HUDEP-2 (cell line): ENCODE data around the gene IFNGR1.

Source experiments
- DNase-seq, 76 experiments: peaks; one replicate each; lab custom pipeline; 2025; ENCODE audit not compliant: unreplicated experiment in 76 of 76; lab: John Stamatoyannopoulos, UW

The IFNGR1 gene

DNA sequence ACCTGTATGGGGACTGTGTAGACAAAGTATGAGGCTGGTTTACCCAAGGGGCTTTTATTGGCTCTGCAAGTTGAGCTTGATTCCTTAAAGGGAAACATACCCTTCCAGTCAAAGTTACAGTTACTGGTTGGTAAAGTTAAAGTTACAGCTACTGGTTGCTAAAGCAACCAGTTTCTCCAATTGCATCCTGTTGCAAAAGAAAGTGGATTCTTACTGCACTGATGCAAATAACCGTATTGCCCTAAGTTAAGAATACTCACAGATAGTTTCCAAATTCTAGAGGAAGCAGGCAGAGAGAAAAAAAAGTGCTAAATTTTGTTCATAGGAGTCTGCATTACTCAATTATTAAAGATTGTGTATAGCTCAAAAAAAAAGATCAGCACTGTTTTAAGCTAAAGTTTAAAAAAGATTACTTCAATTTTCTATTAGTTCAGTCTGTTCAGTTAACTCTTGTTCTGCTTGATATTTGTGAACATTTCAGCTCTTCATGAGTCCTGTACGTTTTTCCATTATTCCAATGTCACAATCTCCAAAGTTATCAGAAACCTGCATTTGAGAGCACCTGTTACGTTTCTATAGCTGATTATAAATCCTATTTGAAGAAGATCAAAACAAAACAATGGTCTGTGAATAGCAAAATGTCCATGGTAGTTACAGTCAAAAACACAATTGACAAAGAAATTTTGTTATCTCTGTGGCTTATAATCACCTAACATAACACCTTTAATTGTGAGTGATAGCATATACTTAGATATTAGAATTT lies 37.1 kb downstream of the IFNGR1 start:
- no peak for DNase-seq

DNA sequence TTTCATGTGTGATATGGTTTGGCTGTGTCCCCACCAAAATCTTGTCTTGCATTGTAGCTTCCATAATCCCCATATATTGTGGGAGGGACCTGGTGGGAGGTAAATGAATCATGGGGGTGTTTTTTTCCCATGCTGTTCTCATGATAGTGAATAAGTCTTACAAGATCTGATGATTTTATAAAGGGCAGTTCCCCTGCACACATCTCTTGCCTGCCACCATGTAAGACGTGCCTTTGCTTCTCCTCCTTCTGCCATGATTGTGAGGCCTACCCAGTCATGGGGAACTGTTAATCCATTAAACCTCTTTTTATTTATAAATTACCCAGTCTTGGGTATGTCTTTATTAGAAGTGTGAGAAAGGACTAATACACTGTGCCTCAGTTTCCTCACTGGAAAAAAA lies 41.6 kb downstream of the IFNGR1 start:
- DNase-seq: no peak

GRCh38 chr6:137176729-137177128 lies 42.5 kb downstream of the IFNGR1 start:
- no peak for DNase-seq

DNA sequence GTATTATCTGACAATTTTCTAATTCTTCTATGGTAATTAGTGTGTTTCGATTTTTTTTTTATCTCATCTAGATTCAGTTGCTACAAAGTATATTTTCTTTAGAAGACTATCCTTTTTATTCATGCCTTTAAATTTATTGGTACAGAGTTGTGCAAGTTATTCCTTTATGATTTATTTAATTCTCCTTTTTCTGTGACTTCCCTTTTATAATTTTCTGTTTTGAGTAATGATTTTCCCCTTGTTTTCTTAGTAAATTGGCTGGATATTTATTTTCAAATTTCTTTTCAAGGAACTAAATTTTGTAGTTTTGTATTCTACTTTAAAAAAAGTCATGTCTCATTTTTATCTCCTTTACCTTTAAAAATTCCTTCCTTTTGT lies 43.3 kb downstream of the IFNGR1 start:
- DNase-seq: no peak

DNA sequence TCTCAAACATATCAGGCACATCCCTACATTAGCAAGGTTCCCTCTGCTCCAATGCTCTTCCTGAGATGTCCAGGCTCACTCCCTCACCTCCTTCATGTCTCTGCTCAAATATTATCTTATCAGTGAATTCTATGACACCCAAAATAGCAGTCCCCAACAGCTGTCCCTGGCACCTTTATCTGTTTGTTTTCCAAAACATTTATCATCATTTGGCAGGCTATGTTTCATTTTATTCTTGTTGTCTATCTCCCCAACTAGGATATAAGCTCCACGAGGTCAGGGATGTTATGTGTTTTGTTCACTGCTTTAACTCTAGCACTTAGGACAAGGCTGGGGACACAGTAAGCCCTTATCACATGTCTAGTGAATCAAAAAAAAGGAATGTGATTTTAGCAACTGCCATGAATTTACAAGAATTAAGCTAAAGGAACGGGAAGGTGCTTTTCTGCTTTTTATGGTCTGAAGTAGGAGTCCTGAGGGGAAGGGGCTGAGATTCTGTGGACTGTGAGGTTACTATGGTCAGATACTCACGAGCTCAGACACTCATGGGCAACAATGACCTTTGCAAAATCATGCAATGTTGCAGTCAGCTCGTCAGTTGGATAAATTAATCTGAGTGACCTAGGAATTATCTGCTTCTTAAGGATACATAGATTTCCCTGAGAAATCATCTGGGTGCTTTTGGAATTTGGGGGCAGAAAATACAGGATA lies 43.9 kb downstream of the IFNGR1 start:
- DNase-seq: no peak

DNA sequence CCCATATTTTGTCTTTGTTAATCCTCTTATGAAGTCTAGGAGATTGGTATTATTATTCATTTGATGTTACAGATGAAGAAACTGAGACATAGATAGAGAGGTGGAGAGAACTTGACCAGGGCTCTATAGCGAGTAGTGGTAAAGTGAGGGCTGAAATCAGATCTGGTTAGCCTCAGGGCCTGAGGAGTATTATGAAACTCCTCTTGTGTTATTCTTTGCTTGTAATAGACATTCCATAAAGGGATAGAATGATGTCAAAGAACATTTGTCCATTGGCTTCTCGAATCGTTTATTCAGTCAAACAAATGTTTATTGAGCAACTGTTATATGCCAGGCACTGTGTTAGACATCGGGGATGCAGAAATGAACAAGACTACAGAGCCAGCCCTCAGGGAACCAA lies 45.7 kb downstream of the IFNGR1 start, which contains the start of gene IL22RA2:
Gene IL22RA2 (minus strand): TSS at position 144 of the 400 bp plus-strand sequence. CDS start 11,895 bp downstream, outside the sequence.
- no peak for DNase-seq

GRCh38 chr6:137172734-137173431 lies 46.3 kb downstream of the IFNGR1 start:
- DNase-seq: no peak

DNA sequence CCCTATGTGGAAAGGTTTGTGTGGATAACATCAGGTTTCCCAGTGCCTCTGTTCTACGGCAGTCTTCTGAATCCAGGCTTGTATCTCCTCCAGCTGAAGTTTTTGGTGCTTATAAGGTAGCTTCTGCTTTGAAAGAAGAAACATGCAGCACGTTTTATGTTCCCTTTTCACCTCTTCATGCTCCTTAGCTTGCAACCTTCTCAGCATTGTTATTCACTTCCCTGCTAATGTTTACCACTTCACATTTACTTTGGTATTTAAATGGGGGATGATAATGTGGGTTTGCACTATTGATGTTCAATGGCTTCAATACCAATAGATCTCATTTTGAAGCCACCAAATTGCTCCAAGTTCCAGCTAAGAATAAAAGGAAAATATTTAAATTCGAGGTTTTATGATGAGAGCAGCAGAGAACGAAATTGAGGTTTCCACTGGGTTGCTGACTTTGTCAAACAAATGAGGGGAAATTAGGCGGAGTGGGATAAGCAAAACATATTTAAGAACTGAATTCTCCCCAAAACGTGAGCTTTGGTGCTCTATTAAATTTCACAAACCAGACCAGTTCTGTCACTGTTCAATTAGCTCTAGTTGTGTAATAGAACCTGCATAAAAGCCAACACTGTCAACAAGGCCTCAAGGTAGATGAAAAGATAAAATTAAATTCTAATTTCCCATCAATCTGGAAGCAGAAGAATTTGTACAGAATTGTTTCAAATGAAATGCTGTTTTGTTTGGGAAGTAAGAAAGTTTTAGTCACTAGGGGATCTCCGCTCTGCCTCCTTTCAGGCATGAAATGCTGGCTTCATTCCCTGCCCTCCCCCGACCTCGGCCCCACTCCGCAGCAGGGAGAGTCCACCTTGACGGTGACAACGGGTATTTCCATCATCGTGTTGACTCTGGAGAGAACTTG lies 47.1 kb downstream of the IFNGR1 start:
- no peak for DNase-seq

DNA sequence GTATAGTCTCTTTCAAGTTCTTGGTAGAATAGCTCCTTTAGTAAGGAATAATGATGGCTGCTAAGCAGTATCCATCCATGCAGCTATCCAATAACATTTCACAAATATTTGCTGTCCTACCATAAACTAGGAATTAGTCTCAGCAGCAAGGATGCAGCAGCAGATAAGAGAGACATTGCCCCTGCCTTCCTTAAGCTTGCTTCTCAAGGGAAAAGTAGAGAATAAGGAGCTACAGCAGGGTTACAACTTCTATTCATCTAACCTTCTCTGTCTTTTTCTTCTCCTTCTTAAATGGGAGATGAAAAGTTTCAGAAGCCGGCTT lies 48.2 kb downstream of the IFNGR1 start:
- DNase-seq: no peak

- DNase-seq: no peak
These were observed 48.7 kb downstream of the IFNGR1 start for GRCh38 chr6:137170266-137171052.

DNA sequence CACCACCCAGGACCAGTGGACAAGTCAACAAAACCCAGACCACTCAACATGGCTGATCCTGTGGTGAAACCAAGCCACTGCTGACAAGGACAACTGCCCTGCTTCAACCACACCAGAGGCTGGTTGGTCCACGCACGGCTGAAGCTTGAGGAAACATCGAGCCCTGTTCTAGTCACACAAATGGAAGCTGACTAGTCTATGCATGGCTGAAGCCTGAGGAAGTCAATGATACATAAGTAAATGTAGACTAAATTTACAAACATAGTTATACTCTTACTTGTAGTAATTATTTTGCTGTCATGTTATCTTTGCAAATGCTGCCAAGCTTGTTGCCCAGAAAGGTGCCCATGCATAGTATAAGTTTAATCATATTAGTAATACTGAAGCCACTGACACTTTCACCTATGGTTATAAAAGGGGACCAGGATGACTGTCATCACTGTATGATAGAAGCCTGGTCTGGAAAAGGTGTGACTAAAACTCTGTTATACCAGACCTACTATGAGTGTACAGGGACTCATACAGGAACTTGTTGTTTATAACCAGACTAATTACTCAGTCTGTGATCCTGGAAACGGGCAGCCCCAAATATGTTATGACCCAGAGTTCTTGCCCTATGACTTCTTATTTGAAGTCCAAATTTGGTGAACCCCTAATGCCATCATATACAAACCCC lies 51.3 kb downstream of the IFNGR1 start:
- no peak for DNase-seq

DNA sequence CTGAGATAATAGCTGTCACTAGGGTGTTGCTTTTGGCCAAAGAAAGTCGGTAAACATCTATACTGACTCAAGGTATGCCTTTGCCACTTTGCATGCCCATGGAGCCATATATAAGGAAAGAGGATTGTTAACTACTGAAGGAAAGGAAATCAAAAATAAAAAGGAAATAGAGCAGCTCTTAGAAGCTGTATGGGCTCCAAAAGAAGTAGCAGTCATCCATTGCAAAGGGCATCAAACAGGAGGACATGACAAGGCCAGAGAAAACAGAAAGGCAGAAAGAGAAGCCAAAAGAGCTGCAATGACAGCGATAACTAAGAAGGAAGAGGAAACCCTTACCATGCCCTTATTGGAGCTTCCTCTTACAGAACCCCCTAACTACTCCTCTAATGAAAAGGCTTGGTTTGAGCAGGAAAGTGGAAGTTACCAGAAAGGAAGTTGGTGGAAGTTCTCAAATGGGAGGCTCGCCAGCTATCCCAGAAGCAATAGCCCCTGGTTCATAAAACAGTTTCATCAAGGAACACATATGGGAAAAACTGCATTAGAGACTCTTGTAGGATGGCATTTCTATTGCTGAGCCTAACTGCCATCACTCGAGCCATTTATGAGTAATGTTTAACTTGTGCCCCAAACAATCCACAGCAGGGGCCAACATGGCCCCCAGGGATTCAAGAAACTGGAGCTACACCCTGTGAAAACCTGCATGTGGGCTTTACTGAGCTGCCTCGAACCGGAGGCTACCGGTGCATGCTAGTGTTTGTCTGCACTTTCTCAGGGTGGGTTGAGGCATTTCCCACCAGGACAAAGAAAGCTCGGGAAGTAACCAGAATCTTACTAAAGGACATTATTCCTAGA lies 52.7 kb downstream of the IFNGR1 start:
- peak in 1 of 76 experiments; percentile 10 for DNase-seq

DNA sequence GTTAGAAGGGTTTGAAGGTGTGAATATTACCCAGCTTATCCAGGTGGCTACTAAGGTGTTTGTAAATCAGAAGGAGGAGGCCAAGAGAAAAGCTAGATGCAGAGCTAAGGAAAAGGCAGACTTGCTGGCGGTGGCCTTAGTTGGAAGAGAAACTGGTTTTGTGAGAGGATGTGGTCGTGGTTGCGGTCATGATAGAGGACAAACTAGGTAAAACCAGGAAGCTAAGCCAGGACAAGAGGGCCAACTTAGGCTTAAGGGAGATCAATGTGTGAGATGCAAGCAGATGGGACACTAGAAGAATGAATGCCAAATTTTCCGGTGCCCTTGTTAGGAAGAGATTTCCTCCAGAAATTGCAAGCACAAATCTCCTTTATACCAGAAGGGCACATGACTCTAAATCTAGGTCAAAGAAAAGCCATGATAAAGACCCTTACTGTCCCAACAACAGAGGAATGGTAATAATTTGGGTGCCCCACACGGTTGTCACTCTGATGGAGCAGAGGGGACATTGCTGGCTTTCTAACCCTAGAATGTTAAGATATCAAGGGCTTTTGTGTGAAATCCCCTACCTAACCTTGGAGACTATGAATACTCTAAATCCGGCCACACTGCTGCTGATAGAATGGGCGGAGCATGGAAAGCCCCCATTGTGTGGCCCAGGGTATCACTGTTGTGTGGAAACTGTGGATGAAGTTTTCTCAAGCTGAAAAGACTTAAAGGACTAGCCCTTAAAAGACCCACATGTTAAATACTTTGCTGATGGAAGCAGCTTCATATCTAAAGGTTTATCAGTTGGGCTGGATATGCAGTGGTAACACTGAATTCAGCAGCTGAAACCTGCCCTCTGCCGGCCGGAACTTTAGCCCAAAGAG lies 53.6 kb downstream of the IFNGR1 start:
- DNase-seq: peak in 26 of 76 experiments; percentile 3 to 68 (median 23)

DNA sequence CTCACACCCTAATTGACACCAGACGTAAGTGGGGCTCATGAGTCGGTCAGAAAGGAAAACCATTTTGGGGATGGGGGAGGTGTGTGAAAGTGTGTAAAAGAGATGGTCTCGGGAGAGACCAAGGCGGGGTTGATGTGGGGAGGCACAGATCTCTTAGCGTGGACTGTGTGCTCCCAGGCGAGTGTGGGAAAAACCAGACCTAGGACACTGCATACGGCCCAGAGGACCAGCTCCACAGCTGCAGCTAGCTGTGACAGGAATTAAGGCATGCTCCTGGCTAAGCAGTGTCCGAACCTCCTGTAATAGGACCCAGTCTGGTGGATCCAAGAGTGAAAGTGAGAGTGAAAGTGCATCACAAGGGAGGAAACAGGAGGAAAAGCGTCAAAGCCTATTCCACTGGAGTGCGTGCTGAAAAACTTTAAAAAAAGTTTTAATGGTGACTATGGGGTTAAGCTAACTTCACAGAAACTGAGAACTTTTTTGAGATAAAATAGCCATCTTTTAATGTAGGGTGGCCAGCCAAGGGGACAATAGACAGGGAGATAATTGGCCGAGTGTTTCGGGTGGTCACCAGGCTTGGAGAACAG lies 55.4 kb downstream of the IFNGR1 start:
- no peak for DNase-seq

- no peak for DNase-seq
These were observed 56.4 kb downstream of the IFNGR1 start for GRCh38 chr6:137162692-137163306.

- no peak for DNase-seq
These were observed 57.2 kb downstream of the IFNGR1 start for GRCh38 chr6:137161949-137162348.

GRCh38 chr6:137160763-137161162 lies 58.4 kb downstream of the IFNGR1 start:
- no peak for DNase-seq
